ENCODE results near the gene DERA.
"Not testable (repeated sequence)": the region's sequence is repeated elsewhere in the genome, so short reads cannot be mapped to it uniquely, and the experiment has no call there.

Gene DERA

GRCh38 chr12:16016748-16017147 is 105.6 kb downstream of the DERA start:
- DNase-seq = no peak

GRCh38 chr12:16018306-16018705 is 107.2 kb downstream of the DERA start:
- DNase-seq = no peak

GRCh38 chr12:16019136-16019535 is 108.0 kb downstream of the DERA start:
- no peak for DNase-seq

- no peak for DNase-seq
These were observed 108.9 kb downstream of the DERA start for GRCh38 chr12:16020031-16020430.

- DNase-seq = no peak
These were observed 109.9 kb downstream of the DERA start for GRCh38 chr12:16021026-16021425.

GRCh38 chr12:16021676-16022075 is 110.5 kb downstream of the DERA start:
- no peak for DNase-seq

- DNase-seq = no peak
These were observed 115.9 kb downstream of the DERA start for GRCh38 chr12:16027002-16027401.

GRCh38 chr12:16030744-16031143 is 119.6 kb downstream of the DERA start:
- no peak for DNase-seq

GRCh38 chr12:16034136-16034817 is 123.1 kb downstream of the DERA start:
- no peak for DNase-seq

- no peak for DNase-seq
These were observed 124.9 kb downstream of the DERA start for GRCh38 chr12:16036073-16036472.

- DNase-seq = no peak
These were observed 126.4 kb downstream of the DERA start for GRCh38 chr12:16037533-16037932.

- DNase-seq = no peak
These were observed 132.3 kb downstream of the DERA start for GRCh38 chr12:16043480-16043879.

GRCh38 chr12:16046266-16046665 is 135.1 kb downstream of the DERA start:
- no peak for DNase-seq

- DNase-seq = no peak
These were observed 137.4 kb downstream of the DERA start for GRCh38 chr12:16048511-16048910.

- DNase-seq = no peak
These were observed 145.8 kb downstream of the DERA start for GRCh38 chr12:16056910-16057309.

GRCh38 chr12:16057351-16057751 is 146.2 kb downstream of the DERA start:
- not testable (repeated sequence) for DNase-seq

GRCh38 chr12:16062611-16063010 is 151.5 kb downstream of the DERA start:
- DNase-seq = no peak

GRCh38 chr12:16063726-16064125 is 152.6 kb downstream of the DERA start:
- DNase-seq = no peak

- no peak for DNase-seq
These were observed 159.0 kb downstream of the DERA start for GRCh38 chr12:16070113-16070512.

- no peak for DNase-seq
These were observed 161.5 kb downstream of the DERA start for GRCh38 chr12:16072678-16073077.

- DNase-seq = no peak
These were observed 163.8 kb downstream of the DERA start for GRCh38 chr12:16074894-16075293.

GRCh38 chr12:16075887-16076286 is 164.8 kb downstream of the DERA start:
- DNase-seq = no peak

GRCh38 chr12:16076557-16076956 is 165.4 kb downstream of the DERA start:
- peak; percentile 17 for DNase-seq

- DNase-seq = no peak
These were observed 165.9 kb downstream of the DERA start for GRCh38 chr12:16076970-16077522.

GRCh38 chr12:16086462-16086861 is 175.3 kb downstream of the DERA start:
- no peak for DNase-seq
